ENCODE measurements around the gene SECISBP2.

The SECISBP2 gene

DNA sequence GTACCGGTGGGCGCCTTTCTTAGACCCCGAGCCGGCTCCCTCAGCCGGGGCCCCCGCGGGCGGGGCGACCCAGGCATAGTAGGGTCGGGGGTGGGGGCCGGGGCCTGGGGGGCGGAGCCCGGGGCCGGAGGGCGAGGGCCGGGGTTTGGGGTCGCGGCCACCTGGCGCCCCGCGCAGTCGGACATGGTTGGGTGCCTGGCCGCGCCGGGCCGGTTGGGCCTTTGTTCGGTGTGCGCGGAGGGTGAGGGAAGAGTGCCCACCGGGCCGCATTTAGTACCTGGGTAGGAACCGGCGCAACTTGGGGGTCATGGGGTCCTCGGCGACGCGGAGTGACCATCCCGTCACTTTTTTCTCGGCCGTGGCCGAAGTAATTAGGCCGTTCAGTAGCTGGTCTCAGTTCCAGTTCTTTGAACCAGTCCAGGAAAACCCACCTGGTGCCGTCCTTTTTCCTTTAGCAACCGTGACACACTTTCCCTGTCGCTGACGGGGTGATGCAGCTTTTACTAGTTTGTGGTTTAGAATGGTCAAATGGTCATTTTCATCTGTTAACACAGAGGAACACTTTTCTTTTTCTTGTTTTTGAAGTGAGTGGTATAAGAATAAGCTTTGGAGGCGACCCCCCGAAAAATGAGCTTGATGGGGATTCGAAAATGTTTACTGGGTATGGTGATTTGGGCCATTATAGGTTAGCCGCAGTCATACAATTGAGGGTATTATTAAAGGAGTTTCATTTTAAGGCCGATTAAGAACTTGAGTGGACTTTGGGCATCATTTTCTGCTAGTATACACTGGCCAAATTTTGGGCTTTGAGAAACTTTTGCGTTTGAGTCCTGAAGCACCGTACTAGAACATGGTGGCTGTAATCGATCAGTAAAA, 6.7 kb upstream of the SECISBP2 start:
- DNase-seq (ENCODE audit: low read depth), result no peak
- TF ChIP-seq CTCF (IDR thresholded peaks at IDR 0.05; ENCODE audit: control insufficient read depth, insufficient read depth, low read depth, low read length, missing control alignments), result no peak
- H3K4me3 ChIP-seq (ENCODE audit: control insufficient read depth, low read depth, low read length), result peak overlapping the region; percentile 58

GRCh38 chr9:89312222-89312571, 6.1 kb upstream of the SECISBP2 start:
- H3K4me3 ChIP-seq (ENCODE audit: control insufficient read depth, low read depth, low read length), result peak overlapping the region; percentile 58
- no peak for DNase-seq (ENCODE audit: low read depth)
- TF ChIP-seq CTCF (IDR thresholded peaks at IDR 0.05; ENCODE audit: control insufficient read depth, insufficient read depth, low read depth, low read length, missing control alignments), result no peak

DNA sequence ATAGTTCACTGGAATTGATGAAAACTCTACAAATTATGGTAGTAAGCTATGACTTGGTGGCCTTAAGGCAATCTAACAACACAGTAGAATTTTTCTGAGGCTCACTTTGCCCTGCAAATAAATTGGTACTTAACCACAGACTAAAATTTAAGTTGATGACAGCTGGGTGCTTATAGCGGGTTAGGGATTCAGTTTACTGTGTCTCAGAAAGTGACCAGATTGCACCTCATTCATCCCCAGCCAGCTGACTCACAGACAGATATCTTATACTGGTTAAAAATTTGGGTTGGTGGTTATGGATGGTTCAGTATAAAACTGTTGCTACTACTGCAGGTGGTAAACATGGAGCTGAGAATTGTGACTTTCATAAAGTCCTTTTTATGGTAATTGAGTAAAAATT, 4.5 kb upstream of the SECISBP2 start:
- H3K4me3 ChIP-seq (ENCODE audit: control insufficient read depth, low read depth, low read length), result no peak overlapping the region; the same call in 1 of the 2 replicates
- DNase-seq (ENCODE audit: low read depth), result no peak
- no peak for TF ChIP-seq CTCF (IDR thresholded peaks at IDR 0.05; ENCODE audit: control insufficient read depth, insufficient read depth, low read depth, low read length, missing control alignments)

DNA sequence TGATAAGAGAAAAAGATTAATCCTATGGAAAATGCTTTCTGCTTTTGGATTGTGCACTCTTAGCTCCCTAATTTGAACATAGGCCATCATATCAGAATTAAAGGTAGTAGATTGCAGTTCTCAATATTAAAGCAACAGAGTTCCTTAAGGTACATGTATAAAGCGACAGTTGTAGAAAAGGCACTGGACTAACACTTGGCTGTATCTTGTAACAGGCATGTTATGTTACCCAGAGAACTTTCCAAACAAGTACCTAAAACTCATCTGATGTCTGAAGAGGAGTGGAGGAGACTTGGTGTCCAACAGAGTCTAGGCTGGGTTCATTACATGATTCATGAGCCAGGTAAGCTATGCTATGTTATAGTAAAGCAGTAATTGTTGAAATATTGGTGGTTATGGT, 3.3 kb upstream of the SECISBP2 start:
- TF ChIP-seq CTCF (IDR thresholded peaks at IDR 0.05; ENCODE audit: control insufficient read depth, insufficient read depth, low read depth, low read length, missing control alignments), result no peak
- no peak overlapping the region for H3K4me3 ChIP-seq (ENCODE audit: control insufficient read depth, low read depth, low read length)
- DNase-seq (ENCODE audit: low read depth), result no peak

GRCh38 chr9:89315482-89315881, 2.8 kb upstream of the SECISBP2 start:
- TF ChIP-seq CTCF (IDR thresholded peaks at IDR 0.05; ENCODE audit: control insufficient read depth, insufficient read depth, low read depth, low read length, missing control alignments), result no peak
- H3K4me3 ChIP-seq (ENCODE audit: control insufficient read depth, low read depth, low read length), result no peak overlapping the region
- no peak for DNase-seq (ENCODE audit: low read depth)

DNA sequence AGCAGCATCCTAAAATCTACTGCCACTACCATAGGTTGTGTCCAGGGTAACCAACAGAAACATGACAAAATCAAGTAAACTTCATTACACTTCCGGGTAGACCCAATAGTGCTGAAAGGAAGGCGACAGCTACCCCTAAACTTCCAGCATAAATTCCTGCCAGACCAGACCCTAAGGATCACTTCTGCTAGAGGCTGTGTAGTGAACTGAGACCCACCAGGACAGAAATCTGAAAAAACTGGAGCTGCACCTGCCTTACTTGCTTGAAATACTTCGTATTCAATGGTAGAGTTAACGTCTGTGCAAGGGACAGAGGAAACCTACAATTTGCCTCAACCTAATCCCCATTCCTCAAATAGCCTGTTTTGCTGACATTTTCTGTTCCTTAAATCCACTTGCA, 1.0 kb upstream of the SECISBP2 start:
- no peak for DNase-seq (ENCODE audit: low read depth)
- no peak for TF ChIP-seq CTCF (IDR thresholded peaks at IDR 0.05; ENCODE audit: control insufficient read depth, insufficient read depth, low read depth, low read length, missing control alignments)
- H3K4me3 ChIP-seq (ENCODE audit: control insufficient read depth, low read depth, low read length), result no peak overlapping the region

Data from AG09309 (cell line).